Right atrium auricular region (tissue), 2 donors: ENCODE results near the gene HPSE2. TPM values are rescaled to one million over a fixed set of nuclear protein-coding genes. Genes with fewer than 3 reads are reported as not detected.
A peak's percentile ranks its signal among the peaks of the same experiment; 100 is the strongest.

Experiments
- DNase-seq: peaks from one replicate; pipeline ENCODE4 v3.0.0-alpha.2; 2019; ENCODE audit warnings: low spot score
- H3K27ac ChIP-seq, 2 donors: fragments of 200-600 bp; sonication (generic); 1 replicate in 1 of 2; 2 replicates in 1 of 2; pipeline ENCODE4 v1.5.1; 2016 to 2019
- H3K27me3 ChIP-seq, 2 donors: fragments of 200-600 bp; sonication (generic); one replicate each; pipeline versions ENCODE4 v1.5.1 to v1.6.0; 2017 to 2019
- H3K36me3 ChIP-seq: fragments of 200-600 bp; sonication (generic); one replicate; pipeline ENCODE4 v1.5.1; 2016
- H3K4me1 ChIP-seq, 2 donors: fragments of 200-600 bp; sonication (generic); one replicate each; pipeline versions ENCODE4 v1.5.1 to v1.6.0; 2017 to 2019
- H3K4me3 ChIP-seq, 2 donors: fragments of 200-600 bp; sonication (generic); 1 replicate in 1 of 2; 2 replicates in 1 of 2; pipeline ENCODE4 v1.5.1; 2017 to 2019; ENCODE audit warnings: mild to moderate bottlenecking in 1 of 2, moderate library complexity in 1 of 2
- H3K9me3 ChIP-seq, 2 donors: fragments of 200-600 bp; sonication (generic); one replicate each; pipeline ENCODE4 v1.5.1; 2019
- total RNA-seq, 2 donors: library from RNA; depleted of rRNA; stranded (reverse); fragments of >200 nt; gene quantifications; one replicate each; pipeline ENCODE4 v1.1.0, GENCODE V29; 2016
- TF ChIP-seq, protein P1 (sequence below), 2 donors: fragments of 200-600 bp; sonication (generic); IDR thresholded peaks; one replicate each; pipeline ENCODE4 v1.5.1; 2019; ENCODE audit warnings: antibody characterized with exemption in 2 of 2

The HPSE2 gene
- total RNA-seq, 2 donors from 2014 or later = not detected

DNA sequence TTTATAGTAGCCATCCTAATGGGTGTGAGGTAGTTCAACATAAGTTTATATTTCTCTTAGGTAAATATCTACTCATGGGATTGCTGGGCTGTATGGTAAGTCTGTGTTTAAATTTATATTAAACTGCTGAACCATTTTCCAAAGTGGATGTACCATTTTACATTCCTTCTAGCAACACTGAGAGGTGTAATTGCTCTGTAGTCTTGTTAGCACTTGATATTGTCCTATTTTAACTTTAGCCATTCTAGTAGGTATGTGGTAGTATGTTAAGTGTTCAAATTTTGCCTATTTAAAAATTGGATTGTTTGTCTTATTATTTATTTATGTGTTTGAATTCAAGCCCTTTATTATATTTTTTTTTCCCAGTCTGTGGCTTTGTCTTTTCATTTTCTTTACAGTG is 786.4 kb downstream of the HPSE2 start:
- peaks cover 0 to 20% of the 10 kb centered on the region in 2 donors for H3K4me1 ChIP-seq
- no peaks in the 10 kb centered on the region for H3K27me3 ChIP-seq
- DNase-seq = no peak
- H3K27ac ChIP-seq = no peak overlapping the region
- H3K9me3 ChIP-seq = no peaks in the 10 kb centered on the region
- TF ChIP-seq, protein P1, sequence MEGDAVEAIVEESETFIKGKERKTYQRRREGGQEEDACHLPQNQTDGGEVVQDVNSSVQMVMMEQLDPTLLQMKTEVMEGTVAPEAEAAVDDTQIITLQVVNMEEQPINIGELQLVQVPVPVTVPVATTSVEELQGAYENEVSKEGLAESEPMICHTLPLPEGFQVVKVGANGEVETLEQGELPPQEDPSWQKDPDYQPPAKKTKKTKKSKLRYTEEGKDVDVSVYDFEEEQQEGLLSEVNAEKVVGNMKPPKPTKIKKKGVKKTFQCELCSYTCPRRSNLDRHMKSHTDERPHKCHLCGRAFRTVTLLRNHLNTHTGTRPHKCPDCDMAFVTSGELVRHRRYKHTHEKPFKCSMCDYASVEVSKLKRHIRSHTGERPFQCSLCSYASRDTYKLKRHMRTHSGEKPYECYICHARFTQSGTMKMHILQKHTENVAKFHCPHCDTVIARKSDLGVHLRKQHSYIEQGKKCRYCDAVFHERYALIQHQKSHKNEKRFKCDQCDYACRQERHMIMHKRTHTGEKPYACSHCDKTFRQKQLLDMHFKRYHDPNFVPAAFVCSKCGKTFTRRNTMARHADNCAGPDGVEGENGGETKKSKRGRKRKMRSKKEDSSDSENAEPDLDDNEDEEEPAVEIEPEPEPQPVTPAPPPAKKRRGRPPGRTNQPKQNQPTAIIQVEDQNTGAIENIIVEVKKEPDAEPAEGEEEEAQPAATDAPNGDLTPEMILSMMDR (IDR thresholded peaks at IDR 0.05) = no peak
- no peak overlapping the region for H3K4me3 ChIP-seq
- H3K36me3 ChIP-seq = peaks cover 8% of the 10 kb centered on the region

DNA sequence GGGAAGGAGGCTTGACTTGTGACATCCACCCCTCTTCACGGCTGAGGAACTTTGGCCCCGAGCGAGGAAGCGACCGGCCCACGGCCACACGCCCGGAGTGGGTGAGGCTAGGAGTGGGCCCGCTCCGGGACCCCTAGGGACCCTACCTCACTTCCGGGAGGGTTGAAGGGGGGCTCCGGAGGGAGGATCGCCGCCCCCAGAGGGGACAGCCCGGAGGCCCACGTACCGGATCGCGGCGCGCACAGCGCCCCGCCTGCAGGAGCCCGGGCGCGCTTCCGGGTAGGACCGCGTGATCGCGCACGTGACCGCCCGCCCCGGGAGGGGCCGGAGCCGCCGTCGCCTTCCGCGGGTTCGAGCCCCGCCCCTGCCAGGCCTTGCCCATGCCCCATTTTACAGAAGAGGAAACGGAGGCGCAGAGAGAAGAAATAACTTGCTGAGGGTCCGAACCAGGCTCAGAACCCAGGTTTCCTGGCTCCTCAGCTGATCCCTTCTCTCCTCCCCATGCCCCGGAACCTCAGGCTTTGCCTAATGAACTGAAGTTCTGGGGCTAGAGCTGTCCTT is 788.9 kb downstream of the HPSE2 start, which contains the start of gene HPS1:
Gene HPS1, minus strand, starts transcription at position 275 of the 561 bp plus-strand sequence. CDS start 3,695 bp downstream, outside the sequence.
- peak within 1 kb of the TSS; percentile 92 to 95 for H3K27ac ChIP-seq
- no peaks in the 10 kb centered on the region for H3K27me3 ChIP-seq
- peaks cover 25% of the 10 kb centered on the region for H3K36me3 ChIP-seq
- H3K4me1 ChIP-seq = peaks cover 0 to 20% of the 10 kb centered on the region in 2 donors
- DNase-seq = peak; percentile 81
- TF ChIP-seq, protein P1 (IDR thresholded peaks at IDR 0.05) = peak in 1 of 2 donors; percentile 40
- H3K9me3 ChIP-seq = no peaks in the 10 kb centered on the region
- H3K4me3 ChIP-seq = peak within 1 kb of the TSS; percentile 71 to 94

DNA sequence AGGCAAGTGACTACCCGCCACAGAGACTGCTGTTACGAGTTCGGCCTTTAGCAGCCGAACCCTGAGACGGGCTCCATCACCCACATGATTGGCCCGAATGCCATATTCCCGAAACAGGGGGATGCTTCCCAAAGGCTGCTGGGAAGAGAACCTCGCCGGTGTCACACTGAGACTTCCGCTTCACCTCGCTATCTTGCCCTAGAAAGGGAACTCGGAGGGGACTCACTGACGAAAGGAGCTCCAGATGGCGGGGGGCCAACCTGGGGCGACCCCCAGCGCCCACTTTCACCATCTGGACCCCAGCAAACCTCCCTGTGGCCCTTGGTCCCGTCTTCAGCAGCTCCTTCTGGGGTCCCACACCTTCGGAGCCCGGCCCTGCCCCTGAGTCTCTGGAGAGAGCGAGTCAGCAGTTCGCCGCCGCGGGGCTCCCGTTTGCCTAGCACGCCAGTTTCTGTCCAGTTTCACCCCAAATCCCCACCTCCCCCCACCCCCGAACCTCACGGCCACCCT is 789.4 kb downstream of the HPSE2 start:
- DNase-seq = no peak
- H3K9me3 ChIP-seq = no peaks in the 10 kb centered on the region
- peak overlapping the region; percentile 71 to 94 for H3K4me3 ChIP-seq
- H3K27ac ChIP-seq = peak overlapping the region; percentile 92 to 95
- peaks cover 0 to 20% of the 10 kb centered on the region in 2 donors for H3K4me1 ChIP-seq
- no peaks in the 10 kb centered on the region for H3K27me3 ChIP-seq
- TF ChIP-seq, protein P1 (IDR thresholded peaks at IDR 0.05) = no peak
- H3K36me3 ChIP-seq = peaks cover 27% of the 10 kb centered on the region

DNA sequence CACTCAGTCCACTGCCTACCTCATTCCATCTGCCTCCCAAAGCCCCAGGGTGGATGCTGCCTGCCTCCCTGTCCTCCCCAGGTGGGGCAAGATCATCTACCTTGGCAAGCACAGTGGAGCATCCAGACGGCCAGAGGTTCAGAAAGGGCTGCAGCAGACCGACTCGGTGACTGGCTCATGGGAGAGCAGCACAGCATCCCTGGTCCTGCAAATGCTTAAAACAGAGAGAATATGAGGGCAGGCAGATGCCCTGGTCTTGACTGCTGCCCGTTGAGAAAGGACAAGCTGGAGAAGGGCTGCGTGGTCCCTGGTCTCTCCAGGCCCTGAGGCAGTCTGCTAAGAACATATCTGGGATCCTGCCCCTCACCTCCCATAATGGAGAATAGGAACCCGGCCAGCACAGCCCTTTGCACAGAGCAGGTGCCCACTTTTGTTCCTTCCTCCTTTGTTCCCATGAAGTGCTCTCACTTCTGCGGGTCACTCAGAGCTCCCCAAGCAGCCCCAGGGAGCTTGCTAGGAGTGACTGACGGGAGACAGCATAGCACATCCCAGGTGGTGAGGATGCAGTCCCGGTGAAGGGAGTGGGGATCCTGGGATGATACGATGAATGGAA is 790.3 kb downstream of the HPSE2 start:
- TF ChIP-seq, protein P1 (IDR thresholded peaks at IDR 0.05) = no peak

DNA sequence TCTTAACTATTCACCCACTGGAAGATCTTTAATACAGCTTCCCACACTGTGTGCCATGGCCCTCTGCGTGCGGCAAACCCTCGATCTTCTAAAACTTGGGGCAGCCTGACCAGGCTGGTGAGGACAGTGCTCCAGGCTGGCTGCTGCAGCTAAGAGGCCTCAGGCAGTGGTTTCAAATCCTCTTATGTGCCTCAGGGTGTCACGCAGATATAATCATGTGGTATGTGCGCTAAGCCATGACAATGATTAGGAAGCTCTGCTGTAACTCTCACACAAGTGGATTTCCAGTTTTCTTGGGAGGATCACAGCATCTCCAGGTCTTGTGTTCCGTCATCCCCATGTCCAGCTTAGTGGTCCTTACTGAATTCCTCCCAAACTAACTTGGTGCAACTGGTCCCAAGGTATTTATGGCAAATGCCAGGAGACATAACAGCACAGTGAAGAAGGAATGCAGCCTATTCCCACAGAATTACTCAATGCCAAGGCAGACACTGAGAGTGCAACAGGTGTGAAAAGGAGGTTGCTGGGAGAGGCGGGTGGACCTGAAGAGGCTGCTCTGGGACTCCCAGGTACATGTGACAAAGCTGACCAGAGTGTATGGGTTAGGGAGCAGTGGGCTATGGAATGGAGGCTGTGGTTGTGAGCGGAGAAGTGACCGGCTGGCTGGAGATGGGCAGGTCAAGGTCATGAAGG is 791.2 kb downstream of the HPSE2 start:
- H3K27ac ChIP-seq = no peak overlapping the region
- TF ChIP-seq, protein P1 (IDR thresholded peaks at IDR 0.05) = no peak
- H3K36me3 ChIP-seq = peaks cover 31% of the 10 kb centered on the region
- H3K9me3 ChIP-seq = no peaks in the 10 kb centered on the region
- peaks cover 0 to 20% of the 10 kb centered on the region in 2 donors for H3K4me1 ChIP-seq
- H3K4me3 ChIP-seq = no peak overlapping the region
- no peaks in the 10 kb centered on the region for H3K27me3 ChIP-seq
- DNase-seq = no peak

More for the DNA sequence above, 790.3 kb downstream of the HPSE2 start:
- no peak for DNase-seq
- Histone ChIP-seq H3K4me3 (peak overlapping the region in 1 of 2 donors; percentile 94), H3K27me3 (no peaks in the 10 kb centered on the region), H3K9me3 (no peaks in the 10 kb centered on the region), H3K36me3 (peaks cover 27% of the 10 kb centered on the region), H3K4me1 (peaks cover 0 to 20% of the 10 kb centered on the region in 2 donors), H3K27ac (peak overlapping the region; percentile 92 to 95)
